ENCODE data around the gene RHO. TPM values are rescaled to one million over a fixed set of nuclear protein-coding genes. Genes with fewer than 3 reads are reported as not detected.

The RHO gene
- total and polyA plus RNA-seq, 2 experiments from 2014 or later: not detected

- Histone ChIP-seq H3K9me3 (ENCODE audit: low read depth) (no peaks in the 10 kb centered on the region), H3K36me3 (no peaks in the 10 kb centered on the region), H3K27ac (no peak overlapping the region), H3K27me3 (no peaks in the 10 kb centered on the region), H3K4me3 (no peak overlapping the region), H3K4me1 (ENCODE audit: low read depth) (peaks cover 51% of the 10 kb centered on the region)
- TF ChIP-seq CTCF (IDR thresholded peaks at IDR 0.05; ENCODE audit: low read depth, low read length): no peak
- no peak for DNase-seq (ENCODE audit: low read depth in 1 of 2, low spot score in 1 of 2)
Measured at GRCh38 chr3:129553171-129553570, 24.7 kb downstream of the RHO start.

GRCh38 chr3:129553719-129554118, 25.3 kb downstream of the RHO start:
- Histone ChIP-seq H3K27me3 (no peaks in the 10 kb centered on the region), H3K4me3 (no peak overlapping the region), H3K27ac (no peak overlapping the region), H3K36me3 (no peaks in the 10 kb centered on the region), H3K4me1 (ENCODE audit: low read depth) (peaks cover 56% of the 10 kb centered on the region), H3K9me3 (ENCODE audit: low read depth) (no peaks in the 10 kb centered on the region)
- DNase-seq (ENCODE audit: low read depth in 1 of 2, low spot score in 1 of 2): no peak
- no peak for TF ChIP-seq CTCF (IDR thresholded peaks at IDR 0.05; ENCODE audit: low read depth, low read length)

- H3K27me3 ChIP-seq: no peaks in the 10 kb centered on the region
- DNase-seq (ENCODE audit: low read depth in 1 of 2, low spot score in 1 of 2): peak in 1 of 2 donors; percentile 55
- H3K4me1 ChIP-seq (ENCODE audit: low read depth): peaks cover 56% of the 10 kb centered on the region
- no peak overlapping the region for H3K4me3 ChIP-seq
- peak overlapping the region; percentile 35 for H3K27ac ChIP-seq
- no peak for TF ChIP-seq CTCF (IDR thresholded peaks at IDR 0.05; ENCODE audit: low read depth, low read length)
- H3K9me3 ChIP-seq (ENCODE audit: low read depth): no peaks in the 10 kb centered on the region
- no peaks in the 10 kb centered on the region for H3K36me3 ChIP-seq
Measured at GRCh38 chr3:129554356-129555152, 26.1 kb downstream of the RHO start.

GRCh38 chr3:129555153-129555550, 26.7 kb downstream of the RHO start:
- Histone ChIP-seq H3K4me3 (no peak overlapping the region), H3K27me3 (no peaks in the 10 kb centered on the region), H3K27ac (peak overlapping the region; percentile 35), H3K9me3 (ENCODE audit: low read depth) (no peaks in the 10 kb centered on the region), H3K36me3 (no peaks in the 10 kb centered on the region), H3K4me1 (ENCODE audit: low read depth) (peaks cover 55% of the 10 kb centered on the region)
- TF ChIP-seq CTCF (IDR thresholded peaks at IDR 0.05; ENCODE audit: low read depth, low read length): no peak
- DNase-seq (ENCODE audit: low read depth in 1 of 2, low spot score in 1 of 2): no peak

- no peak overlapping the region for H3K4me3 ChIP-seq
- H3K4me1 ChIP-seq (ENCODE audit: low read depth): peaks cover 62% of the 10 kb centered on the region
- H3K36me3 ChIP-seq: no peaks in the 10 kb centered on the region
- DNase-seq (ENCODE audit: low read depth in 1 of 2, low spot score in 1 of 2): no peak
- no peaks in the 10 kb centered on the region for H3K9me3 ChIP-seq (ENCODE audit: low read depth)
- no peak for TF ChIP-seq CTCF (IDR thresholded peaks at IDR 0.05; ENCODE audit: low read depth, low read length)
- no peaks in the 10 kb centered on the region for H3K27me3 ChIP-seq
- H3K27ac ChIP-seq: peak overlapping the region; percentile 35
Measured at GRCh38 chr3:129555616-129556357, 27.3 kb downstream of the RHO start.

Measured in cardiac muscle cell (in vitro differentiated cells and primary cell).